ENCODE measurements around the gene ZDHHC12. TPM values are rescaled to one million over a fixed set of nuclear protein-coding genes. Genes with fewer than 3 reads are reported as not detected.
"Not testable (repeated sequence)": the region's sequence is repeated elsewhere in the genome, so short reads cannot be mapped to it uniquely, and the experiment has no call there.

The ZDHHC12 gene
- total RNA-seq, 1 experiment from 2014 or later = 88.3 TPM

- DNase-seq (ENCODE audit: low read depth) = no peak
Observed at GRCh38 chr9:128712451-128713410, 11.2 kb downstream of the ZDHHC12 start.

DNA sequence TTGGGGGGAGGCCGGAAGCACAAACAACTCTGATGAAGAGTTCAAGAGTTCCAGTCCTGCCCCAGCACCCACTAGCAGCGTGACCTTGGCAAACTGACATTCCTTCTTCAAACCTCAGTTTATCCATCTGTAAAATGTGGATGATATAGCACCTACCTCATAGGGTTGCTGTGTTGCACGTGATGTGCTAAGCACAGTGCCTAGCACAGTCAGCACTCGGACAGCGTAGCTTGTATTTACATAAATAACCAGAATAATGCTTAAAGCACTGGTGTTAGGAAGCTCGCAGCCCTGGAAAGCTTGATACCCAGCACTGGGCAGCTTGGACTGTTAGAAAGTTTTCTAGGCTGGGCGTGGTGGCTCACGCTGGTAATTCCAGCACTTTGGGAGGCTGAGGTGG is 16.5 kb downstream of the ZDHHC12 start:
- DNase-seq (ENCODE audit: low read depth) = no peak

DNA sequence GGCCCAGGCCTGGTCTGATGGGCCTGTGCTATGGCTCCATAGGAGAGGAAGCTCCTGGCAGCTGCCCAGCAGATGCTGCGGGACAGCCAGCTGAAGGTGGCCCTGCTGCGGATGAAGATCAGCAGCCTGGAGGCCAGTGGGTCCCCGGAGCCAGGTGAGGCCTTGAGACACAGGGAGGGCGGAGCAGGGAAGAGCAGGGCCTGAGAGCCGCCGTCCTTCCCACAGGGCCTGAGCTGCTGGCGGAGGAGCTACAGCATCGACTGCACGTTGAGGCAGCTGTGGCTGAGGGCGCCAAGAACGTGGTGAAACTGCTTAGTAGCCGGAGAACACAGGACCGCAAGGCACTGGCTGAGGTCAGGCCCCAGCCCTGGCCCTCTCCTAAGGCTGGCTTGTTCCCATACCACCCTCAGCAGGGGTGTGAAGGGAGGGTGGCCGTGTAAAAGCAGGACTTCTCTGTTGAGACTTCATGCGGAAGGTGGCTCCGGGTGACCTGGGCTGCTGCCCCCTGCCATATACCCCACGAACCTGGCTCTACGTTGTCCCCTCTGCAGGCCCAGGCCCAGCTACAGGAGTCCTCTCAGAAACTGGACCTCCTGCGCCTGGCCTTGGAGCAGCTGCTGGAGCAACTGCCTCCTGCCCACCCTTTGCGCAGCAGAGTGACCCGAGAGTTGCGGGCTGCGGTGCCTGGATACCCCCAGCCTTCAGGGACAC is 17.1 kb downstream of the ZDHHC12 start:
- DNase-seq (ENCODE audit: low read depth) = no peak

DNA sequence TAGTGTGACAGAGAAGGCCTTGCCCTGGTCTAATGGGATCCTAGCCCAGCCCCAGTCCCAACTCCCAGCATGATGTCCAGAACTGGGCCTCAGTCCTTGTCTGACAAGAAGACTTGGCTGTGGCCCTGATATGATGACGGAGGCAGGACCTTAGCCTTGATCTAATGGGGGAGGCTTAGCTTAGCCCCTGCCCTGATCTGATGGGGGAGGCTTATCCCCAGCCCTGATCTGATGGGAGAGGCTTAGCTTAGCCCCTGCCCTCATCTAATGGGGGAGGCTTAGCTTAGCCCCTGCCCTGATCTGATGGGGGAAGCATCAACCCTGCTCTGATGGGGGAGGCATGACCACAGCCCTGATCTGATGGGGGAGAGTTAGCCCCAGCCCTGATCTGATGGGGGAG is 17.9 kb downstream of the ZDHHC12 start:
- no peak for DNase-seq (ENCODE audit: low read depth)

- DNase-seq (ENCODE audit: low read depth) = no peak
Observed at GRCh38 chr9:128705051-128705965, 18.6 kb downstream of the ZDHHC12 start.

DNA sequence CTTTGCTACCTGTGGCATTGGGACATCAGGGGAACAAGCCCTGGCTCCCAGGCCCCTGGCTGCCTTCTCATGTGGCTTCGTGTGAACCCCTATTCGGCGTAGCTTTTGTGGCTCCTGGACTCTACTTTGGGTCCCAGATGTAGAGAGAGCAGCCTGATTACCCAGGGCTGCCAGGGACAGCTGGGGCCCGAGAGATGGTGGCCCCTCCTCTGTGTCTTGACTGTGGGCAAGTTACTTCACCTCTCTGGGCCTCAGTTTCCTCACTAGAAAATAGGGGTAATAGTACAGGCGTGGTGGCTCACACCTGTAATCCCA is 19.6 kb downstream of the ZDHHC12 start:
- no peak for DNase-seq (ENCODE audit: low read depth)

DNA sequence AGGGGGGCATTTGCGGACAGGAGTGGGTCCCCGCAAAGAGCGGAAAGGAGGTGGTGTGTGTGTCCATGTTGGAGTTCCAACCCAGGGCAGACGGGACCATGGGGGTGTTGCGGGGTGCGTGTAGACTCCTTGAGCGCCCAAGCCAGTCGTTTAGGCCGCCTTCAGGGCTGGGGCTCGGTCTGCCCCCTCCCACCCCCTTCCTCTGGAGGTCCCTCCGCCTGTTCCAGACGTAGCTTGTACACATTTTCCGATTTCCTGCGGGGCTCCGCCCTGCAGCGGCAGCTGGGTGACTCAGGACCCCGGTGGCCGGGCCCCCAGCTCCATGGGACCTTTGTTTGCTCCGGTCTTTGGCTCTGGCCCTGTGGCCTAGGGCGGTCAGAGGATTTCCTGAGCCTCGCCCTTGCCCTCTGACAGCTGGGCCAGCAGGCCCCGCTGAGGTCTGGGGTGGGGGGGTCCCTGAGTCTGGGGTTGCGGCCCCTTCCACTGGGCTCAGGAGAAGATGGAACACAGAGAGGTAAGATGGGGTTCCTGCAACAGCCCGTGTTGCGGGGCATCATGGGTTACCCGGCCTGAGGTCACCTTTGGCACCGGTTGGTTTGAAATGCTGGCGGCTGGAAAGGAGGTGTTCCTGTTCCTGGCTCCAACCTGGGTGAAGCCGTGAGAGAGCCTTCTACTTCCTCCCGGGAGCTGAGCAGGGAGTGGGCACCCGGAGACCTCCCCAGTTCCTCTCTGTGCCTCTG is 20.1 kb downstream of the ZDHHC12 start:
- DNase-seq (ENCODE audit: low read depth) = no peak

DNA sequence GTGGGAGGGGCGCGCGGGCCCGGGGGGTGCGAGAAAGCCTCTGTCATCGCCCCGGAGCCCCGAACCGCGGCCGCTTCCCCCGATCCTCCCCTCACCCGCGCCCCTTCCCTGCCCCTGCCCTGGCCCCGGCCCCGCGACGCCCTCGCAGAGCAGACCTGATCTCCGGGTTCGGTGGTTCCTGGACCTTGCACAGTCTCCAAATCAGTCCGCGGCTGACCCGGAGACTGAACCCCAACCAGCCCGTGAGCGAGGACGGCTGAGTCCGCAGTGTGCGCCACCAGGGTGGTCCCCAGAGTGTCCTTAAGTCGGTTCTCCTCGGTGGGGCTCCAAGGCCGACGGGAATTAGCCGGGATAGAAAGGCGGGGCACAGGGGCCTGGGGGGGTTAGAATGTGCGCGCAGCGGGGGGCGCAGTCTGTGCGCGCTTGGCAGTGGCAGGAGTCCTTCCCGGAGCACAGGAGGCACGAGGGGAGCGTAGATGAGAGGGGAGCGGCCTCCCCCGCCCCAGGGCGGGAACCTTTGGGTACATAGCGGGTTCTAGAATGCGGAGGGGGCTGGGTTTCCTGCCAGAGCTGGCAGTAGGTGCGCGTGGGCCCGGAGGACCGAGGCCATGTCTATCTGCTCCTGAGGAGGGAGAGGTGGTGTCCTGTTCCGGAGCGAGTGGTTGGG is 20.8 kb downstream of the ZDHHC12 start:
- DNase-seq (ENCODE audit: low read depth) = no peak

GRCh38 chr9:128702445-128702948 is 21.4 kb downstream of the ZDHHC12 start, which contains the start of gene PKN3:
PKN3 (plus strand) TSS chr9:128702503; CDS start chr9:128702916, 413 bp downstream.
- peak; percentile 79 for DNase-seq (ENCODE audit: low read depth)

GRCh38 chr9:128701227-128701854 is 22.6 kb downstream of the ZDHHC12 start:
- DNase-seq (ENCODE audit: low read depth) = no peak

GRCh38 chr9:128699096-128699795 is 24.7 kb downstream of the ZDHHC12 start:
- DNase-seq (ENCODE audit: low read depth) = not testable (repeated sequence)

GRCh38 chr9:128696923-128697707 is 26.8 kb downstream of the ZDHHC12 start:
- DNase-seq (ENCODE audit: low read depth) = no peak

DNA sequence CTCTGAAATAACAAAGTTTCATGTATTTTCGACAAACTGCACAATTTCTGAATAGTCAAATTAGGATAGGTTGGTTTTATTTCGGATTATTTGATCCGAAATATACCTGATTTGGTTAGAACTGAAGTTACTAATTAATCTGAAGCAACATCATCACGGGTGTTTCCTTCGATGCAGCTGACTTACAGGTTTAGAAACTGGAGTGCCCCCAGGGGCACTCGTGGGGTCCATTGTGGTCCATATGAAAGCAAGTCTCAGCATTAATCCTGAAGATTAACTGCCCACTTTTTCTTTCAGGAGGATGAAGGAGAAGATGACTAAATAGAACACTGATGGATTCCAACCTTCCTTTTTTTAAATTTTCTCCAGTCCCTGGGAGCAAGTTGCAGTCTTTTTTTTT is 29.6 kb downstream of the ZDHHC12 start:
- no peak for DNase-seq (ENCODE audit: low read depth)

DNA sequence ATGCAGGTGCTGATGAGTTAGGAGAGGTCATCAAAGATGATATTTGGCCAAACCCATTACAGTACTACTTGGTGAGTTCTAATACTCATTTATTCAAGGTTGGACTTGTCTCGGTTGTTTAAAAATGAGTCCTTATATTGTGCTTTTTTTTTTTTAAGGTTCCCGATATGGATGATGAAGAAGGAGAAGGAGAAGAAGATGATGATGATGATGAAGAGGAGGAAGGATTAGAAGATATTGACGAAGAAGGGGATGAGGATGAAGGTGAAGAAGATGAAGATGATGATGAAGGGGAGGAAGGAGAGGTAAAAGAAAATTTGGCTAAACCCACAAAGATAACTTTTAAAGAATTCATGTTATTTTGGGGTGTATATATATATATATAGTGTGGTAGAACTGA is 30.2 kb downstream of the ZDHHC12 start:
- DNase-seq (ENCODE audit: low read depth) = not testable (repeated sequence)

DNA sequence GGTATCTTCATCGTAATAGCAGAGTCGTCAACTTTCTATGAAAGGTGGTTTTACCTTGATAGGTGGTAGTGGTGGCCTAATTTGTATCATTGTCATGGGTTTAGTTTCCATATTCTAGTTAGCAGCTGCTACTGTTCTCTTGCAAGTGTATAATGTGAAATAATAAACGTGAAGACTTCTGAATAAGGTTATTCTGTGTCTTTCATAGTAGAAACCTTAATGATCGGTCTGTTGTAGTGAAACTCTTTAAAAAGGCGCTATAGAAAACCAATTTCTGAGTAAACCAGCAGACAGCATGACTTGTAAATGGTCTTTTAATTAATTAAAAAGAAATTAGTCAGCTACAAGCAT is 33.3 kb downstream of the ZDHHC12 start:
- no peak for DNase-seq (ENCODE audit: low read depth)

DNA sequence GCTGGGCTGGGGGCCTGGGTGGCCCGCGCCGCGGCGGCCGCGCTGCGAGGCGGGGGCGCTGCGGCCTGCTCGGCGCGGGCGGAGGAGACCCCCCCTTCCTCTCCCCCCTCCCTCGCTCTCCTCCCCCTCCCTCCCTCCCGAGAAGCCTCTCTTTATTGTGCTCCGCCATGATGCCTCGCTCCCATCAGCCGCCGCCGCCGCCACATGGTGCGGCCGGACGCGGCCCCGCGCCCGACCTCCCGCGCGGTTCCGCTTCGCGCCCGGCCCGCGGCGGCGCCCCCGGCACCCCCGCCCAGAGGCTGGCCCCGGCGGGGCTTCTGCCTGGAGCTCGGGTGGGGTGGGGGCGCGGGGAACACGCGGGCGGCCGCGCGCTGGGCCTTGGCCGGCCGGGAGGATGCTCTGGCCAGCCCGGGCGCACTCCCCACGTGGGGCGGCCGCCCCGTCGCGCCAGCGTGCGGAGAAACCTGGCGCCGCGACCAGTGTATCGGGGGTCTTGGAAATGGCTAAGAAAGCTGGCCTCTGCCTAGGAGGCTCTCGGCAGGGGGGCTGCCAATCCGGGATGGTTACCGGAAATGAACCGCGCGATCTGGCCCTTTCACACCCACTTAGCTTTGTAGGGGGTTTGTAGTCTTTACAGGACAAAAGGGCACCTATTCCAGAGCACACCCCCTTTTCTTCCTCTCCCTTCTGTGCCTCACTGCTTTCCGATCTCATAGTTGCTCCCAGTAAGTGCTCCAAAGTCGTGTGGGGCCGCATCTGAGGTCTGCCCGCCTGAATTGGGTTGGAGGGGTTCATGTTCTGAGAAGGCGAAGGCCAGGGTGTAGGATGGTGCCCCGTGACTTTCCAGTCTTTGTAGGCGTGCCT is 33.9 kb downstream of the ZDHHC12 start:
- peak; percentile 33 for DNase-seq (ENCODE audit: low read depth)

GRCh38 chr9:128689293-128689774 is 34.6 kb downstream of the ZDHHC12 start:
- no peak for DNase-seq (ENCODE audit: low read depth)
